HG02981 (cell line): ENCODE results near the gene PACS1.

Experiments used
- ATAC-seq: cut with Tn5 transposase; IDR thresholded peaks from one replicate; pipeline ENCODE4 v1.9.1; 2021; ENCODE audit warnings: mild to moderate bottlenecking, moderate library complexity; ENCODE audit not compliant: unreplicated experiment

PACS1 gene

GRCh38 chr11:66293777-66294625, 223.9 kb downstream of the PACS1 start:
- ATAC-seq: no peak
